ENCODE measurements around the gene HPS5. TPM values are rescaled to one million over a fixed set of nuclear protein-coding genes. Genes with fewer than 3 reads are reported as not detected.
A peak's percentile ranks its signal among the peaks of the same experiment; 100 is the strongest.

HPS5 gene
- total RNA-seq, 1 donor from 2014 or later = 35.2 TPM

GRCh38 chr11:18320617-18321016, 1.3 kb downstream of the HPS5 start:
- Mint-ChIP-seq H3K4me3 (ENCODE audit: unreplicated experiment) (peak overlapping the region; percentile 59), H3K27me3 (ENCODE audit: low read depth) (no peaks in the 10 kb centered on the region), H3K9me3 (ENCODE audit: low read depth) (no peaks in the 10 kb centered on the region), H3K27ac (ENCODE audit: unreplicated experiment) (peak overlapping the region; percentile 94), H3K36me3 (ENCODE audit: low read depth) (peaks cover 2% of the 10 kb centered on the region), H3K4me1 (ENCODE audit: low read depth) (peaks cover 72% of the 10 kb centered on the region)
- TF ChIP-seq CTCF (IDR thresholded peaks at IDR 0.05) = no peak
- no peak for DNase-seq (ENCODE audit: low spot score)

DNA sequence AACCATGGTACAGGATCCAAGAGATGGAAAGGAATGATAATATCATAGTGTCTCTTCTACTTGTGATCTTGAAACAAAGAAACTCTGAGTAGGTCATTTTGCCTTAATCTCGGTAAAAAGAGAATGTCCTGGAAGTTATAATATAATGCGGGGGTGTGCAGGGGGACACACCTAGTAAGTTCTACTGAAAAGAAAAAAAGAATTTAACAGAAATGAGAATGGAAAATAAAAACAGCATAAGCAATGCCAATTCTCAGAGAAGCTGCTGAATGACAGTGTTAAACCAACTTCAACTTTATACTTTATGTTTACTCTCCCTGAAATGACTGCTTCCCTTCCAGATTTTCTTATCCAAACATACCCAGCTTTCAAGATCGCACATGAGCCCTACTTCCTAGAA, 2.0 kb downstream of the HPS5 start:
- Mint-ChIP-seq H3K4me3 (ENCODE audit: unreplicated experiment) (peak overlapping the region; percentile 59), H3K9me3 (ENCODE audit: low read depth) (no peaks in the 10 kb centered on the region), H3K27ac (ENCODE audit: unreplicated experiment) (peak overlapping the region; percentile 94), H3K36me3 (ENCODE audit: low read depth) (peaks cover 2% of the 10 kb centered on the region), H3K4me1 (ENCODE audit: low read depth) (peaks cover 72% of the 10 kb centered on the region), H3K27me3 (ENCODE audit: low read depth) (no peaks in the 10 kb centered on the region)
- DNase-seq (ENCODE audit: low spot score) = no peak
- no peak for TF ChIP-seq CTCF (IDR thresholded peaks at IDR 0.05)

- Mint-ChIP-seq H3K9me3 (ENCODE audit: low read depth) (no peaks in the 10 kb centered on the region), H3K27me3 (ENCODE audit: low read depth) (no peaks in the 10 kb centered on the region), H3K4me3 (ENCODE audit: unreplicated experiment) (no peak overlapping the region), H3K4me1 (ENCODE audit: low read depth) (peaks cover 70% of the 10 kb centered on the region), H3K27ac (ENCODE audit: unreplicated experiment) (no peak overlapping the region), H3K36me3 (ENCODE audit: low read depth) (peaks cover 2% of the 10 kb centered on the region)
- TF ChIP-seq CTCF (IDR thresholded peaks at IDR 0.05) = no peak
- no peak for DNase-seq (ENCODE audit: low spot score)
Measured at GRCh38 chr11:18317551-18317950, 4.4 kb downstream of the HPS5 start.

GRCh38 chr11:18315893-18316292, 6.0 kb downstream of the HPS5 start:
- no peak overlapping the region for H3K27ac Mint-ChIP-seq (ENCODE audit: unreplicated experiment)
- peaks cover 6% of the 10 kb centered on the region for H3K36me3 Mint-ChIP-seq (ENCODE audit: low read depth)
- H3K27me3 Mint-ChIP-seq (ENCODE audit: low read depth) = no peaks in the 10 kb centered on the region
- H3K4me3 Mint-ChIP-seq (ENCODE audit: unreplicated experiment) = no peak overlapping the region
- no peak for TF ChIP-seq CTCF (IDR thresholded peaks at IDR 0.05)
- no peak for DNase-seq (ENCODE audit: low spot score)
- H3K4me1 Mint-ChIP-seq (ENCODE audit: low read depth) = peaks cover 78% of the 10 kb centered on the region
- H3K9me3 Mint-ChIP-seq (ENCODE audit: low read depth) = no peaks in the 10 kb centered on the region

GRCh38 chr11:18314784-18315523, 7.0 kb downstream of the HPS5 start:
- Mint-ChIP-seq H3K36me3 (ENCODE audit: low read depth) (peaks cover 12% of the 10 kb centered on the region), H3K27ac (ENCODE audit: unreplicated experiment) (peak overlapping the region; percentile 82), H3K27me3 (ENCODE audit: low read depth) (no peaks in the 10 kb centered on the region), H3K9me3 (ENCODE audit: low read depth) (no peaks in the 10 kb centered on the region), H3K4me3 (ENCODE audit: unreplicated experiment) (no peak overlapping the region), H3K4me1 (ENCODE audit: low read depth) (peaks cover 76% of the 10 kb centered on the region)
- no peak for DNase-seq (ENCODE audit: low spot score)
- no peak for TF ChIP-seq CTCF (IDR thresholded peaks at IDR 0.05)

Measured in chondrocyte (in vitro differentiated cells).